Right renal pelvis (tissue), 4 donors: ENCODE results near the gene SLC29A3. TPM values are rescaled to one million over a fixed set of nuclear protein-coding genes. Genes with fewer than 3 reads are reported as not detected.

ENCODE experiments used
- DNase-seq, 4 donors: peaks; one replicate each; pipeline ENCODE4 v3.0.0-alpha.2; 2013; ENCODE audit warnings: low read depth in 4 of 4, low spot score in 3 of 4, missing footprints in 1 of 4
- polyA plus RNA-seq, 4 donors: library from polyadenylated mRNA; unstranded; fragments of 120-200 nt; gene quantifications; one replicate each; pipeline ENCODE4 v1.2.1, GENCODE V29; 2013; ENCODE audit not compliant: insufficient read length in 4 of 4

The SLC29A3 gene
- polyA plus RNA-seq, 4 donors, result 7.7 to 8.7 (median 7.9) TPM

GRCh38 chr10:71365366-71365765, 46.3 kb downstream of the SLC29A3 start:
- DNase-seq, result no peak

- DNase-seq, result no peak
Measured at GRCh38 chr10:71366690-71367089, 47.6 kb downstream of the SLC29A3 start.

DNA sequence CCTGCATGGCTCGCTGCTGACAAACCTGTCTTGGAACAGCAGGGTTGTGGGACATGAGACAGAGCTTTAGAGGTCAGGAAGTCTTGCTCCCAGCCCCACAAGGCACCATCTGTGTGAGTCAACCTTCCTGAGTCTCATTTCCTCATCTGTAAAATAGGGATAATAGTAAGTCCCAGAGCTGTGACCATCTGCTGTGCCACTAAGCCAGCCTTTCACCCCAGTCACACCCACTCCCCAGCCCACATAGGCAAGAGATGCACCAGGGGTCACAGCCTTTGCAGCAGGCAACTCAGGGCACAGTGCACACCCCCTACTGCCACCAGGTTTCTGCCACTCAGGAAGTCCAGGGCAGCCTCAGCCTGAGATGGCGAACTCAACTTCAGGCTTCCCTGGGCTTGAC, 48.2 kb downstream of the SLC29A3 start:
- no peak for DNase-seq

GRCh38 chr10:71368176-71368575, 49.1 kb downstream of the SLC29A3 start:
- no peak for DNase-seq

GRCh38 chr10:71368643-71369042, 49.6 kb downstream of the SLC29A3 start:
- no peak for DNase-seq

- DNase-seq, result no peak
Measured at GRCh38 chr10:71369602-71370001, 50.5 kb downstream of the SLC29A3 start.

DNA sequence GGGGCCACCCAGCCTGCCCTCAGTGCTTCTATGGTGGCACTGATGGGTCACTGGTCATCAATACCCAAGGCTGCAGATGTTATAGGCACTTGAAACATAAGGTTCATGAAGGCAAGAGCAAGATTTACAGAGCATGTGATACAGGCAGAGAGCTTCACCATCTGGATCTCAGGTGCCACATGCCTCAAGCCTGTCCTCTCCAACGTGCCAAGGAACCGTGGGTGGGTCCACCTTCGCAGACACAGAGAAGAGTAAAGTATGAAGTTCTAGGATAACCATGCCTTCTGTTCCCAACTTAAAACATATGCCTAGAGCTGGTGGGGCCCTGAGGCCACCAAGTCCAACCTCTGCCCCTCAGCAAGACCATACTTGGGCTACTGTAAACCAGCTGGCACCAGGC, 51.0 kb downstream of the SLC29A3 start:
- DNase-seq, result no peak

DNA sequence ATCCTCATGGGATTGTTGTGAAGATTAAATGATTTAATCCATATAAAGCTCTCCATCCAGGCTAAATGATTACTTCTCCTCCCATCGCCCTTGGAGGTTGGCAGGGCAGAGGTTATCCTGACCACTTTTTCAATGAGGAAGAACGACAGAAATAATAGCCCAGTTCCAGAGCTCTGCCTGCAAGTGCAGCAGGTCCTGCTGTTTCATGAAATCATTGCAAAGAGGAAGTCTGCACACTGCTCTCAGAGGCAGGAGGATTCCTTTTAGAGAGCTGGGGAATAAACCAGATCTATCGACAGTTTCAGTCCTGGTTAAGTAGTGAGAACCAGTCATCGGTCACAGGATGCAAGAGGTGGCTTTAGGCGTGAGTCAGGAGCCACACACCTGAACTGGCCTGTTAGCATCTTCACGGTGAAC, 52.7 kb downstream of the SLC29A3 start:
- DNase-seq, result no peak

- DNase-seq, result no peak
Measured at GRCh38 chr10:71372882-71373495, 53.9 kb downstream of the SLC29A3 start.

DNA sequence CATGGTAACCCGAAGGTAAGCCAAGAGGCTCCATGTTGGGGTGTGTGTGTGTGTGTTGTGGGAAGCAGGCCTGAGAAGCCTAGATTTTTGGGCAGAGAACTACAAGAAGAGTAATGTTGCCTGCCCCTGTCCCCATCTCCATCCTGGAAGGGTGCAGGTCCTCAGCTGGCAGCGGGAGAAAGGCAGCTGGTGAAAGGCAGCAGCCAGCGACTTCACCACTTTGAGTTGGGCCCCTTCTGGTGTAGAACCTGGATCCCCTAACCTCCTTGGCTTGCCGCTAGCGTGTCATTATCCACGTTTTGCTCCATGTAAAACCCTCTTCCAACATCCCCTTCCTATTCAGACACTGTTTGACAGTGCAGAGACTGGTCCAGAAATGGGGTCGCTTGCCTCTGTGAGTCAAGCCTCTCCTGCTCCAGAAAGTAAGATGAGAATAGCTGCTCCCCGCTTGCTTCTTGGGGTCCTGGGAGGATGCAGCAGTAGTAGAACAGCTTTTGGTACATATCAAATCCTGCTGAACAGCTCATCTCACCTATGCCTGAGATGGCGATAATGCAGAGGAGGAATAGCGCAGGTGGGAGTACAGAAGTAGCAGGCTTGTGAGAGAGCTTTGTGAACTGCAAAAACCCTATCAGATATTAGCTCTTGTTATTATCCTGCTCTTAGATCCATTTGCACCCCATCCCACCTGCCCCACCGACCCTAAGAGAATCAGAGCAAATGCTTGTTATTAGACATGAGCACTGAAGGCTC, 55.6 kb downstream of the SLC29A3 start:
- no peak for DNase-seq

DNA sequence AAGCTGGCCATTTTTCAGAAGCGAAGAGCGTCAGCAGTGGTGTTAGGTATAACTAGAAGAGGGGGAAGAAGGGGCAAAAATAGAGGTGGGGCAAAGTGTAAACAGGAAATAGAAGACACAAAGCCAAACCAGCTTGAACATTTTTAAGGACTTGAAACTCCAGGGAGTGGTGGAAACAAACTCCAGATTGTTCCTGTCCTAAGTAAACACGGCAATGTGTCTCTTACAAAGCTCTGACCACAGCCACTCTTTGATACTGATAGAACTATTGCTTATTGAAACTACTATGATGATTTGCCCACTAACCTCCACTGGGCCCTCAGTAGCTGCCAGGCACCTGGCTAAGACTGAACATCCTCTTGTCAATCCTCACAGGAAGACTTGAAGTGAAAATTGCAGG, 56.9 kb downstream of the SLC29A3 start:
- no peak for DNase-seq

GRCh38 chr10:71378336-71379117, 59.5 kb downstream of the SLC29A3 start:
- DNase-seq, result no peak

GRCh38 chr10:71379118-71379766, 60.2 kb downstream of the SLC29A3 start:
- DNase-seq, result no peak

DNA sequence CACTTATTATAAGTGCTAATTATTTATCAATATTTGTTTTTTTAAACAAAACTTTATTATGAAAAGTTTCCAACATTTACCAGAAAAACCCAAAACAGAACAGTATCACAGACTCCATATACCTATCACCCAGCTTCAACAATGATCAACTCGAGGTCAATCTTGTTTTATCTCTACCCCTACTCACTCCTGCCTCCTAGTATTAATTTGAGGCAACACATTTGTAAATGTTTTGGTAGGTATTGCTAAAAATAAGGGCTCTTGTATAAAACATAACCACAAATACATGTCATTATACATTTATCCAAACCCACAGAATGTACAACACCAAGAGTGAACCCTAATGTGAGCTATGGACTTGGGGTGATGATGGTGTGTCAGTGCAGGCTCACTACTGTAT, 61.8 kb downstream of the SLC29A3 start:
- no peak for DNase-seq

GRCh38 chr10:71381611-71382010, 62.6 kb downstream of the SLC29A3 start:
- DNase-seq, result no peak

- DNase-seq, result no peak
Measured at GRCh38 chr10:71382028-71382427, 63.0 kb downstream of the SLC29A3 start.

- no peak for DNase-seq
Measured at GRCh38 chr10:71382757-71383156, 63.7 kb downstream of the SLC29A3 start.

DNA sequence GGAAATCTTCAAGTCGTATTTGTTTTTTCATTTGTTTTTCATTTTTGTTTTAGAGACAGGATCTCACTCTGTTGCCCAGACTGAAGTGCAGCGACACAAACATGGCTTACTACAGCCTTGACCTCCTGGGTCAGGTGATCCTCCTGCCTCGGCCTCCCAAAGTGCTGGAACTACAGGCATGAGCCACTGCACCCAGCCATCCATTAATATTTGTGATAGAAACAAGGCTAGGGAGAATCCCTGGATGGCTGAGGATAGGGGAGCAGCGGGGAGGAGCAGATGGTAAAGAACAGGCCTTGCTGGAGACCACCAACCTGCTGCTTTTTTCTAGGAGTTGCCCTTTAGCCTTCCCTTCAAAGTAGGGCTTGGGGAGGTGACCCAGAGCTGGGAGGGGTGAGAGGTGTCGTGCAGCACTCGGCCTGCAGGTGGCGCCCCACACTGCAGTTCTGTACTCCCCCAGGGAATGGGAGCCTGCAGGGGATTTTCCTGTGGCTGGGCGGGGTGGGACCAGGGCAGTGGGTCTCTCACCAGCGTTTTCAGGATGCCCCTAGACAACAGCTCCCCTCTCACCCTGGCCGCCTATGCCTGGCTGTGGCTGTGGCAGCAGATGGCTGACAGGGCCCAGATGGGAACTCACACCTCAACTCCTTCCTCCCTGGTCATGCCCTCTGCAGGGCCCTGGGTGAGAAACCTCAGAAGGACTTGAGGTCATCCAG, 65.1 kb downstream of the SLC29A3 start:
- no peak for DNase-seq

DNA sequence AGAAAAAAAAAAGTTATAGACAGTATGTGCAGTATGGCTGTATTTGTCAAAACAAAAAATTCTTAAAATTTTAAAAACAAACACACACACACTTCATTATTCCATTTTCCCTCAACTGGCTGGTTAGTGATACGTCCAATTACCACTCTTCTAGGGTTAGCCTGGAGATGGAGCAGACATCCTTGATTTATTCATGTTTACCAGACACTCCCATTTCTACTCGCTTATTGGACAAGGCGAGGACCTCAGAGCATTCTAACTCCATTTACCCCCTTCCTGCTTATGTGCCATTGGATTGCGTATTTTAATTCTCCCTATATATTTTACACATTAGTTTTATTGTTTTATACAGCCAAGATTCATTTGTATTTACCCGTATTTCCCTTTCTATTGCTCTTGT, 69.1 kb downstream of the SLC29A3 start:
- no peak for DNase-seq

GRCh38 chr10:71388583-71389310, 69.7 kb downstream of the SLC29A3 start:
- DNase-seq, result no peak
